ENCODE measurements around the gene FBH1. TPM values are rescaled to one million over a fixed set of nuclear protein-coding genes. Genes with fewer than 3 reads are reported as not detected.

FBH1 gene
- total and polyA plus RNA-seq, 2 experiments from 2014 or later: 62.5 to 90.8 TPM

- H3K9me3 Mint-ChIP-seq: no peaks in the 10 kb centered on the region
- no peak for DNase-seq (ENCODE audit: low spot score)
Observed at GRCh38 chr10:5951721-5952407, 61.8 kb downstream of the FBH1 start.

More at GRCh38 chr10:5951721-5952407, 61.8 kb downstream of the FBH1 start:
- Histone ChIP-seq H4K20me1 (replicated peaks; ENCODE audit: insufficient read depth) (no peaks in the 10 kb centered on the region), H3K36me3 (ENCODE audit: insufficient read depth) (no peaks in the 10 kb centered on the region), H3K4me2 (no peak overlapping the region), H3F3A (replicated peaks; ENCODE audit: low read depth) (no peaks in the 10 kb centered on the region), H3K4me1 (ENCODE audit: insufficient read depth) (no peaks in the 10 kb centered on the region; the same call in 1 of the 2 replicates), H2AFZ (no peak overlapping the region), H3K4me3 (no peak overlapping the region), H3K9me2 (ENCODE audit: insufficient read depth) (no peaks in the 10 kb centered on the region), H3K79me2 (replicated peaks; ENCODE audit: insufficient read depth) (no peaks in the 10 kb centered on the region), H3K27me3 (ENCODE audit: insufficient read depth) (no peaks in the 10 kb centered on the region), H3K27ac (ENCODE audit: low read depth) (no peak overlapping the region)
- Mint-ChIP-seq H3K27me3 (ENCODE audit: insufficient read depth, low read depth, poor library complexity) (peaks cover 4% of the 10 kb centered on the region), H3K4me3 (no peak overlapping the region), H3K36me3 (ENCODE audit: low read depth) (no peaks in the 10 kb centered on the region; the same call in 2 of the 3 replicates), H3K27ac (no peak overlapping the region), H3K4me1 (peaks cover 14% of the 10 kb centered on the region)
- no peak for ATAC-seq
- TF ChIP-seq ZNF462 (CRISPR knock-in tag; IDR thresholded peaks at IDR 0.05) (no peak), CTCF (conservative IDR thresholded peaks at IDR 0.05; ENCODE audit: low read depth in 2 of 2) (no peak), NANOG (IDR thresholded peaks at IDR 0.05; ENCODE audit: borderline replicate concordance) (no peak), EZH2phosphoT487 (IDR thresholded peaks at IDR 0.05; ENCODE audit: unreplicated experiment) (no peak), REST (IDR thresholded peaks at IDR 0.05; ENCODE audit: unreplicated experiment) (no peak), ZNF114 (CRISPR knock-in tag; IDR thresholded peaks at IDR 0.05) (no peak), POLR2AphosphoS5 (IDR thresholded peaks at IDR 0.05; ENCODE audit: low read depth) (no peak), JUNB (IDR thresholded peaks at IDR 0.05; ENCODE audit: unreplicated experiment) (no peak), CREB1 (CRISPR knock-in tag; IDR thresholded peaks at IDR 0.05; ENCODE audit: low read depth) (no peak), STAT1 (IDR thresholded peaks at IDR 0.05; ENCODE audit: unreplicated experiment) (no peak), ZNF331 (CRISPR knock-in tag; IDR thresholded peaks at IDR 0.05; ENCODE audit: low read depth) (no peak), EZH2 (IDR thresholded peaks at IDR 0.05; ENCODE audit: low read depth, unreplicated experiment) (no peak)
